Thyroid gland (tissue), 4 donors: ENCODE results near the gene FRYL. TPM values are rescaled to one million over a fixed set of nuclear protein-coding genes. Genes with fewer than 3 reads are reported as not detected.
A peak's percentile ranks its signal among the peaks of the same experiment; 100 is the strongest.
"Not testable (repeated sequence)": the region's sequence is repeated elsewhere in the genome, so short reads cannot be mapped to it uniquely, and the experiment has no call there.

Experiments
- DNase-seq, 2 donors: peaks; one replicate each; pipeline ENCODE4 v3.0.0-alpha.2; 2019
- H3K27ac ChIP-seq, 3 donors: fragments of 200-600 bp; sonication (generic); 1 replicate in 2 of 3; 2 replicates in 1 of 3; pipeline ENCODE4 v1.5.1; 2016 to 2019; ENCODE audit warnings: mild to moderate bottlenecking in 1 of 3, moderate library complexity in 1 of 3
- H3K27me3 ChIP-seq: fragments of 200-600 bp; sonication (generic); one replicate; pipeline ENCODE4 v1.5.1; 2019
- H3K36me3 ChIP-seq, 2 donors: fragments of 200-600 bp; sonication (generic); one replicate each; pipeline ENCODE4 v1.5.1; 2016 to 2019
- H3K4me1 ChIP-seq, 2 donors: fragments of 200-600 bp; sonication (generic); one replicate each; pipeline ENCODE4 v1.5.1; 2017 to 2019
- H3K4me3 ChIP-seq, 3 donors: fragments of 200-600 bp; sonication (generic); replicated peaks in 1 of 3; 1 replicate in 2 of 3; 2 replicates in 1 of 3; pipeline ENCODE4 v1.5.1; 2016; ENCODE audit warnings: mild to moderate bottlenecking in 1 of 3
- H3K9me3 ChIP-seq: fragments of 200-600 bp; sonication (generic); one replicate; pipeline ENCODE4 v1.5.1; 2017
- CTCF ChIP-seq, 6 experiments: fragments of 200-600 bp in 3 of 6; fragments of 450-650 bp in 3 of 6; sonication (generic) in 3 of 6; IDR thresholded peaks; one replicate each; pipeline ENCODE4 v1.5.1; 2016 to 2019; ENCODE audit warnings: antibody characterized with exemption in 6 of 6, mild to moderate bottlenecking in 2 of 6, inconsistent platforms in 1 of 6, moderate library complexity in 1 of 6
- POLR2A ChIP-seq, 2 donors: fragments of 450-650 bp; IDR thresholded peaks; one replicate each; pipeline ENCODE4 v1.6.1; 2017; ENCODE audit warnings: antibody characterized with exemption in 2 of 2, mild to moderate bottlenecking in 2 of 2, moderate library complexity in 1 of 2
- WGBS, 2 donors: methylation state at CpG; one replicate each; pipeline ENCODE4 v1.1.5; 2017; 5-methylcytosine and 5-hydroxymethylcytosine counted together
- intact Hi-C: fragments of 100-400 bp; cut with DNase I; formaldehyde crosslinking; loops from one replicate; pipeline ENCODE4 v1.15.1; 2023
- total RNA-seq, 4 donors: library from RNA; depleted of rRNA; stranded (reverse); fragments of >200 nt; gene quantifications; one replicate each; pipeline ENCODE4 v1.2.3, GENCODE V29; 2016

Gene FRYL
- 10 to 100 TPM; 48.7 to 90.4 (median 67.8) TPM for total RNA-seq

GRCh38 chr4:48779998-48780864 is at the start of gene FRYL:
TSS of gene FRYL (minus strand) at chr4:48780279. CDS start at chr4:48634410, 145,869 bp downstream.
- no peaks in the 10 kb centered on the region for H3K36me3 ChIP-seq
- H3K4me1 ChIP-seq: peaks cover 12 to 22% of the 10 kb centered on the region in 2 donors
- TF ChIP-seq CTCF (IDR thresholded peaks at IDR 0.05) (no peak), POLR2A (IDR thresholded peaks at IDR 0.05) (peak in 1 of 2 donors; percentile 80)

GRCh38 chr4:48827622-48828021 is 47.5 kb upstream of the FRYL start:
- Histone ChIP-seq H3K4me3 (no peak overlapping the region), H3K36me3 (no peaks in the 10 kb centered on the region), H3K27ac (no peak overlapping the region), H3K9me3 (no peaks in the 10 kb centered on the region), H3K27me3 (no peaks in the 10 kb centered on the region), H3K4me1 (peaks cover 7 to 9% of the 10 kb centered on the region in 2 donors)
- TF ChIP-seq POLR2A (IDR thresholded peaks at IDR 0.05) (no peak), CTCF (IDR thresholded peaks at IDR 0.05) (no peak)
- no peak for DNase-seq
- intact Hi-C loops: loop anchor here (2.0 kb wide), 1 partner anchor 47 kb away; the partner anchor contains the start of gene FRYL
- WGBS, 2 donors: 91 to 93% methylated on average over 5 of the region's 5 CpGs

More at GRCh38 chr4:48779998-48780864, at the start of gene FRYL:
- intact Hi-C loops: loop anchor here (2.0 kb wide), 1 partner anchor 49 kb away; no protein-coding TSS in a partner anchor
- Histone ChIP-seq H3K9me3 (no peaks in the 10 kb centered on the region), H3K27me3 (no peaks in the 10 kb centered on the region), H3K27ac (peak within 1 kb of the TSS; percentile 69 to 95 (median 93)), H3K4me3 (peak within 1 kb of the TSS; percentile 76 to 92 (median 92))
- 1% methylated on average over 48 to 49 of the region's 51 CpGs for WGBS, 2 donors
- DNase-seq: peak; percentile 100

GRCh38 chr4:48821431-48821830 is 41.4 kb upstream of the FRYL start:
- intact Hi-C loops, H3K27ac ChIP-seq, H3K9me3 ChIP-seq, H3K36me3 ChIP-seq, H3K4me3 ChIP-seq, DNase-seq, H3K27me3 ChIP-seq, H3K4me1 ChIP-seq: not testable (repeated sequence)
- 66 to 67% methylated on average over 2 of the region's 2 CpGs for WGBS, 2 donors

- no peak for TF ChIP-seq POLR2A (IDR thresholded peaks at IDR 0.05)
- no peak for TF ChIP-seq CTCF (IDR thresholded peaks at IDR 0.05)
- no peaks in the 10 kb centered on the region for H3K36me3 ChIP-seq
- no peaks in the 10 kb centered on the region for H3K27me3 ChIP-seq
- intact Hi-C loops: no loop called here
- H3K4me3 ChIP-seq: no peak overlapping the region
- no peaks in the 10 kb centered on the region for H3K9me3 ChIP-seq
- WGBS, 2 donors: 82 to 95% methylated on average over 5 of the region's 6 CpGs
- no peak for DNase-seq
- no peaks in the 10 kb centered on the region for H3K4me1 ChIP-seq
- no peak overlapping the region for H3K27ac ChIP-seq
Measured at GRCh38 chr4:48816971-48817370, 36.9 kb upstream of the FRYL start.

GRCh38 chr4:48816297-48816696 is 36.2 kb upstream of the FRYL start:
- H3K4me1 ChIP-seq, H3K9me3 ChIP-seq, H3K36me3 ChIP-seq, H3K27ac ChIP-seq, H3K4me3 ChIP-seq, intact Hi-C loops, H3K27me3 ChIP-seq, DNase-seq: not testable (repeated sequence)
- WGBS, 2 donors: 90 to 91% methylated on average over 7 of the region's 7 CpGs

- intact Hi-C loops: no loop called here
- Histone ChIP-seq H3K27ac (no peak overlapping the region), H3K27me3 (no peaks in the 10 kb centered on the region), H3K36me3 (no peaks in the 10 kb centered on the region), H3K4me3 (no peak overlapping the region), H3K4me1 (no peaks in the 10 kb centered on the region), H3K9me3 (no peaks in the 10 kb centered on the region)
- WGBS, 2 donors: 71 to 82% methylated on average over 2 of the region's 2 CpGs
- DNase-seq: no peak
- TF ChIP-seq POLR2A (IDR thresholded peaks at IDR 0.05): no peak
- TF ChIP-seq CTCF (IDR thresholded peaks at IDR 0.05): no peak
Measured at GRCh38 chr4:48815483-48815882, 35.4 kb upstream of the FRYL start.
